HG03571 (cell line): ENCODE data around the gene CDKN3.
"Not testable (repeated sequence)": the region's sequence is repeated elsewhere in the genome, so short reads cannot be mapped to it uniquely, and the experiment has no call there.

ENCODE experiments used
- ATAC-seq: cut with Tn5 transposase; IDR thresholded peaks from one replicate; pipeline ENCODE4 v1.9.1; 2021; ENCODE audit not compliant: unreplicated experiment

Gene CDKN3

DNA sequence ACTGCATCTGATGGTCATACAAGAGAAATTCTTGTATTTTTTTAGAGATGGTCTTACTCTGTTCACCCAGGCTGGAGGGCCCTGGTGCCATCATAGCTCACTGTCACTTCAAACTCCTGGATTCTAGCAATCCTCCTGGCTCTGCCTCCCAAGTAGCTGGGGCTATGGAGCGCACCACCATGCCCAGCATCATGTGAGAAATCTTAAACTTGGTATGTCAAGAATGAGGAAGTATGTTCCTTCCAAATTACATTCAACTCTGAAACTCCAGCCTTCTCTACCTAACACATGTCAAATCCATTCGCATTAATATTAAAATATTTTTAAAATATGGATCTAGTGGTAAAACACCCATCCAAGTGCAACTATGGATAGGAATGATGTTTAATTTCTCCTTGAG lies 27.5 kb upstream of the CDKN3 start:
- no peak for ATAC-seq

DNA sequence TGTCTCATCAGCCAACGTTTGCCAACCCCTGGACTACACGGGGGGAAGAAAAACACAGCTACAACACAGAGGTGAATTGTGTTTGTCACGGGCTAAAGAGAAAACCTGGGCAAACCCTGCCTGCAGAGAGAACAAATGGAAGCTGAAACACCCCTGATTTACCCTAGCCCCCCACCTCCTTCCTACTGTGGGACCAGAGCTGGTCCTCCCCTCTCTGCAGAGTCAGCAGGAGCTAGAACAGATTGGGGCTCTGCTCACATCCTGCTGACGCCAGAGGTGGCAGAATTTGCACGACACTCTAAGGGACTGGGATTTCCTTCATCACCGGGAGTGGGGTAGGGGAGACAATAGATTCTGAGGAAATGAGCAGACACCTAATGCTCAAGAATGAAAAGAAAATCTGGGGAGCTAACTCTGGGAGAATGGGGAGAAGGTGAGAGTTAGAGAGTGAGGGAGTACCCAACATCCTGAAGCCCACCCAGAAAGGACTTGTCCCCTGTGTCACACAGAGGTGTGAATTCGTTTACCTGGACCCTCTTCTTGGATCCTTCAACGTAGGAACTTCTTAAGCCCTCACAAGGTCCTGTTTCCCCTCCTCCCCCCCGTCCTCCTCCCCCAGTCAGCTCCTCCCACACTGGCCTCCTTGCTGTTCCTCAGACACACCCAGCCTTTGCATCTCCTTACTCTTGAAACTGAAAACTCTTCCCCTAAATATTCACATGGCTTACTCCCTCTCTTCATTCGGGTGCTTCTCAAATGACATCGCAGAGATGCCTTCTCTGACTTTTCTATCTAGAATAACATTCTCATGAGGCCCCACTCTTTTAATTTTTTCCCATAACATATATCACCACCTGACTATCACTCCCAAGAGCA lies 26.2 kb upstream of the CDKN3 start:
- ATAC-seq = no peak

DNA sequence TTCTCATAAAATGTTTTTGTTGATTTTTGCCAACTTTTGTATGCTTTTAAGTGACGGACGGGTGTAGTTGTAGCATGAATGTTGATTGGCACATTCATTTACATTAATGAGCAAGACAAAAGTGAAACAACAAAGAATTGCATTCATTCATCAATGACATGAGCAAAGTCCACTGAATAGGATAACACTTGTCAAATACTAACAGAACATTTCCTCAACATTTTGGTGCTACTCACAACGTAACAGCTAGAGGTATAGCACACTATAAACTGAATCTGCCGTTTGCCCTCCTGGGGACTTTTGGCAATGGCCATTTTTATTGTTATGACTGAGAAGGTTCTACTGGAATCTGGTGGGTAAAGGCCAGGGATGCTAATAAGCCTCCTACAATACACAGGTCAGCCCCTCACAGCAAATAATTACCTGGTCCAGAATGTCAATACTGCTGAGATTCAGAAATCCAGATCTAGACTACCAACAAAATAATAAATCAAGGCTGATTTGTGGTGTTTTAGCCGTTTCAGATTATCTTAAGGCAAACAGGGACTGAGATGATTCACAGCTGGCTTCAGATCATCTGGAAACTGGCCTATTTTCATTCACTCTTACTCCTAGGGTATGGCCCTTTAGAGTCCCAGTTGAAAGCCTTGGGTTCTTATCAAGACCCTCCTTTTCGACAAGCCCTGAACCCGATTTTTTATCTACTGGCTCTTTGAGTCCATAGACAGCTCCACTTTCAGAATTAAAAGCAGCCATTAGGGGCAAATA lies 22.5 kb upstream of the CDKN3 start:
- ATAC-seq = no peak

DNA sequence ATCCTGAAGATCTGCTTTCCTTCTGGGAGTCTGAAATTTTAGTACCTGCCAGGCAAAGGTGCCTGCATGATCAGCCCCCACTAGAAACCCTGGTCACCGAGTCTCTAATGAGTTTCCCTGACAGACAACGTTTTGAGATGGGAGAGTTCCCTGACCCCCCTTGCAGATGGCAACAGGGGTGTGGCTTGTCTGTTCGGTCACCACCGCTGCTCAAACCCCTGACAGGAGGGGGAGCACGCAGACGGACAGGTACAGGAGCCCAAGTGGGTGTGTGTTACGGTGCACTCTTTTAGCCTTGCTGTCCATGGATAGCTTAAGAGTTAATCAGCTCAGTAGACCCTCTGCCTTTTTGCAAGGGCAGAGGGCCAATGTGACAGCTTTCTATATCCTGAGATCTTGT lies 19.3 kb upstream of the CDKN3 start:
- ATAC-seq = no peak

DNA sequence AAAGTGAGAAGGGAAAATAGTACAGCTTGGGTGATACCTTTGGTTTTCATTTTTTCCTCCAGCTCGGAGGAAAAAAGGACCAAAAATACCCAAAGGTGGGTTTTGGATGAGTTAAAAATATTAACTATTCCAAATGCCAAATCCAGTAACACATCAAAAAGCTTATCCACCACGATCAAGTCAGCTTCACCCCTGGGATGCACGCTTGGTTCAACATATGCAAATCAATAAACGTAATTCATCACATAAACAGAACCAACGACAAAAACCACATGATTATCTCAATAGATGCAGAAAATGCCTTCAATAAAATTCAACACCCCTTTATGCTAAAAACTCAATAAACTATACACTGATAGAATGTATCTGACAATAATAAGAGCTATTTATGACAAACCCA lies 17.9 kb upstream of the CDKN3 start:
- not testable (repeated sequence) for ATAC-seq

DNA sequence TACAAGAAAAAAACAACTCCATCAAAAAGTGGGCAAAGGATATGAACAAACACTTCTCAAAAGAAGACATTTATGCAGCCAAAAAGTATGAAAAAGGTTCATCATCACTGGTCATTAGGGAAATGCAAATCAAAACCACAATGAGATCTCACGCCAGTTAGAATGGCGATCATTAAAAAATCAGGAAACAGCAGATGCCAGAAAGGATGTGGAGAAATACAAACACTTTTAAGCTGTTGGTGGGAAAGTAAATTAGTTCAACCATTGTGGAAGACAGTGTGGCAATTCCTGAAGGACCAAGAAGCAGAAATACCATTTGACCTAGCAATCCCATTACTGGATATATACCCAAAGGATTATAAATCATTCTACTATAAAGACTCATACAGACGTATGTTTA lies 16.2 kb upstream of the CDKN3 start:
- not testable (repeated sequence) for ATAC-seq

DNA sequence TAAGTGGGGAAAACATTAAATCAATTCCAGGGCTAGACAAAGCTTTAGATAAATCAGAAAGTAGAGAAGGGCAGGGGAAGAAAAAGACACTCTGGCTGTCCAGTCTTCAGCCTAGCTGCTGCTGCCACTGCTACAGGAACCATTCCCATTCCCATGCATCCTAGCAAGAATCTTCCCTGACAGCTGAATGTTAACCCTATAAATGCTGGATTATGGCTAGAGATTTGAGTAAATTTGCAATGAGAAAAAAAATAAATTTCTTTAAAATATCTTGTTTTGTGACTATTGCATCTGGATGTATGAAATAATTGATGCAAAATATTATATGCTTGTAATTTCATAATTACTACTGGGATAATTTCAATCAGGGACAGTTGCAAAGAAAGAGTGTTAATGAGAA lies 15.0 kb upstream of the CDKN3 start:
- no peak for ATAC-seq

DNA sequence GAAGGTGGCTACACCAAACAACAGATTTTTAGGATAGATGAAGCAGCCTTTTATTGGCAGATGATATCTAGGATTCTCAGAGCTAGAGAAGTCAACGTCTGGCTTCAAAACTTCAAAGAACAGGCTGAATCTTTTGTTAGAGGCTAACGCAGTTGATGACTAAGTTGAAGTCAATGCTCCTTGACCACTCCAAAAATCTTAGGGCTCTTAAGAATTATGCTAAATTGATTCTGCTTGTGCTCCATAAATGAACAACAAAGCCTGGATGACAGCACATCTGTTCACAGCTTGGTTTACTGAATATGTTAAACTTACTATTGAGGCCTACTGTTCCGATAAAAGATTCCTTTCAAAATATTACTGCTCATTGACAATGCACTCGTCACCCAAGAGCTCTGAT lies 13.0 kb upstream of the CDKN3 start:
- no peak for ATAC-seq

DNA sequence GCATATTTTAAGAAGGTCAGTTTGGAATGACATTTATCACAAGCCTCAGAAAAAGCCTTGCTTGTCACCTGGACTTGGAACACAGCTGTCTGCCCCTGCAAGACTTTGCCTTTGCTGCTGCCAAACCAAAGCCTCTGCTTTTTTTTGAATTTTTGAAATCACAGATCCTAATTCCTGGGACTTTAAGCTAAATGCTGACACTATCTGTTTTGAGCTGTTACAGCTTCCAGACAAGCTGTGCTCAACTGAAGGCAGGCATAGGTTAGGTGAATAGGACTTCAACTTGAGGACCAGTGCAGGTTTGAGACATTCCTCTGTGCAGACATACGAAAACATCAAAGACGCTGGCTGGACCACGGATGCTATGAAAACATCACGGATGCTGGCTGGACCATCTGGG lies 11.3 kb upstream of the CDKN3 start:
- ATAC-seq = no peak

DNA sequence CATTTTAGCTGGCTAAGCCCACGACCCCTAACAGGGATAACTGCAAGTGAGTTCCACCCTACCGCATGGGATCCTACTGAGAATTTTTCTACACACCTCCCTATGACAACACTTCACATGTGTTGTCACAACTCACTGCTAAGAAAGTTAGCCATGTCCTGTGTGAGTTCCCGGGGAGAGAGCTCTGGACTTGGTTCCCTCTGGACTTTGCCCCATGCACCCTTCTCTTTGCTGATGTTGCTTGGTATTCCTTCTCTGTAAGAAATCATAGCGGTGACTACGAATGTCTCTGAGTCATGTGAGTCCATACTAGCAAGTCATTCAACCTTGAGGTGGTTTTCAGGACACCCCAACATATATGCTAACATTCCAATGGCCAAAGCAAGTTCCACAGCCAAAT lies 9.5 kb upstream of the CDKN3 start:
- ATAC-seq = no peak

DNA sequence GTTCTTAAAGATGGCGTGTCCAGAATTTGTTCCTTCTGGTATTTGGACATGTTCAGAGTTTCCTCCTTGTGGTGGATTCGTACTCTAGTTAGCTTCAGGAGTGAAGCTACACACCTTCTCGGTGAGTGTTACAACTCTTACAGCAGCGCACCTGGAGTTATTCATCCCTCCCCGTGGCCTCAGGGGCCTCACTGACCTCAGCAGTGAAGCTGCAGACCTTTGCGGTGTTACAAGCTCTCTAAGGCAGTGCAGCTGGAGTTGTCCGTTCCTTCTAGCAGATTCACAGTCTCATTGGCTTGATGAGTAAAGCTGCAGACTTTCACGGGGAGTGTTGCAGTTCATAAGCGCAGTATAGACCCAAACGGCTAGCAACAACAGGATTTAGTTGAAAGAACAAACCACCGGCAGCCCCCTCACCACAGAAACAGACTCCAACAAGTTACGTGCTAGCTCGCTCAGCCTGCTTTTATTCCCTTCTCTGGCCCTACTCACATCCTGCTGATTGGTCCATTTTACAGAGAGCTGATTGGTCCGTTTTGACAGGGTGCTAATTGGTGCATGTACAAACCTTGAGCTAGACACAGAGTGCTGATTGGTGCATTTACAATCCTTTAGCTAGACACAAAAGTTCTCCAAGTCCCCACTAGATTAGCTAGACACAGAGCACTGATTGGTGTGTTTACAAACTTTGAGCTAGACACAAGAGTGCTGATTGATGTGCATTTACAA lies 4.5 kb upstream of the CDKN3 start:
- ATAC-seq = no peak

DNA sequence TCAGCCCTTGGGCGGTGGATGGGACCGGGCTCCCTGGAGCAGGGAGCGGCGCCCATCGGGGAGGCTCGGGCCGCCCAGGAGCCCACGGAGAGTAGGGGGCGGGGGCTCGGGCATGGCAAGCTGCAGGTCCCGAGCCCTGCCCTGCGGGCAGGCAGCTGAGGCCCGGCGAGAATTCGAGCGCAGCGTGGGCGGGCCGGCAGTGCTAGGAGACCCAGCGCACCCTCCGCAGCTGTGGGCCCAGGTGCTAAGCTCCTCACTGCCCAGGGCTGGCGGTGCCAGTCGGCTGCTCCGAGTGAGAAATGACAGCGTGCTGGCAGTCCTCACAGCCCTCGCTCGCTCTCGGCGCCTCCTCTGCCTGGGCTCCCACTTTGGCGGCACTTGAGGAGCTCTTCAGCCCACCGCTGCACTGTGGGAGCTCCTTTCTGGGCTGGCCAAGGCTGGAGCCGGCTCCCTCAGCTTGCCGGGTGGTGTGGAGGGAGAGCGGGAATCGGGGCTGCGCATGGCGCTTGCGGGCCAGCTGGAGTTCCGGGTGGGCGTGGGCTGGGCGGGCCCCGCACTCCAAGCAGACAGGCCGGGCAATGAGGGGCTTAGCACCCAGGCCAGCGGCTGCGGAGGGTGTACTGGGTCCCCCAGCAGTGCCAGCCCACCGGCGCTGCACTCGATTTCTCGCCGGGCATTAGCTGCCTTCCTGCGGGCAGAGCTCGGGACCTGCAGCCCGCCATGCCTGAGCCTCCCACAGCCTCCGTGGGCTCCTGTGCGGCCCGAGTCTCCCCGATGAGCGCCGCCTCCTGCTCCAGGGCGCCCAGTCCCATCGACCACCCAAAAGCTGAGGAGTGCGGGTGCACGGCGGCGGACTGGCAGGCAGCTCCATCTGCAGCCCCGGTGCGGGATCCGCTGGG lies 3.6 kb upstream of the CDKN3 start:
- ATAC-seq = not testable (repeated sequence)

DNA sequence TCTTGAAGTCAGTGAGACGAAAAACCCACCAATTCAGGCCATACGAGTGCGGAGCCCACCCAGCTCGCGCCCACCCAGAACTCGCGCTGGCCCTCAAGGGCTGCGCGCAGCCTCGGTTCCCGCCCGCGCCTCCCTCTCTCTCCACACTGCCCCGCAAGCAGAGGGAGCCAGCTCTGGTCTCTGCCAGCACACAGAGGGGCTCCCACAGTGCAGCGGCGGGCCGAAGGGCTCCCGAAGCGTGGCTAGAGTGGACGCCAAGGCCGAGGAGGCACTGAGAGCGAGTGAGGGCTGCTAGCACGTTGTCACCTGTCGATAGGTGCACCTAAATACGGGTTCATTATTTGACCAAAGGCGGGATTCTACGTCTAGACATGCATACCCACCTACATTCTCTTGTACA lies 2.2 kb upstream of the CDKN3 start:
- ATAC-seq = no peak

DNA sequence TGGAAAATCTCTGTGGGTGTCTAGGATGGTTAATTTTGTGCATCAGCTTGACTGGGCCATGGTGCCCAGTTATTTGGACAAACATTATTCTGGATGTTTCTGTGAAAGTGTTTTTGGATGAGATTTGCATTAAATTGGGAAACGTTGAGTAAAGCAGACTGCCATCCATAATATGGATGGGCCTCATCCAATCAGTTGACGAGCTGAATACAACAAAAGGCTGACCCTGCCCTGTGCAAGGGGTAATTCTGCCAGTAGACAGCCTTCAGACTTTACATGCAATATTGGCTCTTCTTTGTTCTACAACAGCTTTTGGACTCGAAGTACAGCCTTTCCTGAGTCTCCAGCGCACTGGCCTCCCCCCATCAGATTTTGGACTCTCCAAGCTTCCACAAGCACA lies 1.5 kb upstream of the CDKN3 start:
- no peak for ATAC-seq

DNA sequence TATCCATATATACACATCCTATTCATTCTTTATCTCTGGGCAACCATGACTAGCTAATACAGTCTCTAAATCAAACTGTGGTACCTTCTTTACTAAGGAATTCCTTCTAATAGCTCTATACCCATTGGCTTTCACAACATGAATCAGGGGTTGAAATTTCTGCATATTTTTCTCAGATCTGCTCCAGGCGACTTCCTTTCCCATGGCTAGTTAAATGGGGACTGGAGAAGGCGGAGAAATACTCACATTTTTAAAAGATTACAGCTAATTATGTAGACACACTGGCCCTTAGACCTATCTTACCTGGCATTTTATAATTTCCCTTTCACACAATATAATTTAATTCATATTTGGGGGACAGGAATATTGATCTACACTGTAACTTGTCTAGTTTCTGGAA lies 1.1 kb upstream of the CDKN3 start:
- no peak for ATAC-seq

DNA sequence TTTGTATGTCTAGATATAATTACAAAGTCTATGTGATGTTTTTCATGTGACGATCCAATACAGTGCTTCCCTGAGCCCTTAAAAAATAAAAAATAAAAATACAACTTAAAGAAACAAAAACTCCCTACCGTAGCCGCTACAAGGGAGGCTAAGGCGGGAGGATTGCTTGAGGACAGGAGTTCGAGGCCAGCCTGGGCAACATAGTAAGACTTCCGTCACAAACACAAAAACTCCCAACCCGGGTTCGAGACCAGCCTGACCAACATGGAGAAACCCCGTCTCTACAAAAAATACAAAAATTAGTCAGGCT lies 669 bp upstream of the CDKN3 start:
- no peak for ATAC-seq

DNA sequence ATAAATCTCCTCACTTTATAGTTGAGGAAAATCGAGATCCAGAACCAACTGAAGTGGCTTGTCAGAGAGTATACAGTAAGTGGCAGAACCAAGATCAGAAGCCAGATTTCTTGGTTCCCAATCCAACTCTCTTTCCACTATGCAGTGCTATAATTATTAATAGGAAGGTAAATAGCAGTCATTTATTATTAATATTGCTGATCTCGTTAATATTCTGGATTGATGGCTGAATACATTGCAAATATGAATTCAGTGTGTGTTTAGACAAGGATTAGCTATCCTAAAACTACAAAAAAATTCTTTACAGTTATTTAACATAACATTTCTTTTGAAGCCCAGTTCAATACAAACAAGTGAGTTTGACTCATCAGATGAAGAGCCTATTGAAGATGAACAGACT lies 2.8 kb downstream of the CDKN3 start:
- ATAC-seq = no peak

DNA sequence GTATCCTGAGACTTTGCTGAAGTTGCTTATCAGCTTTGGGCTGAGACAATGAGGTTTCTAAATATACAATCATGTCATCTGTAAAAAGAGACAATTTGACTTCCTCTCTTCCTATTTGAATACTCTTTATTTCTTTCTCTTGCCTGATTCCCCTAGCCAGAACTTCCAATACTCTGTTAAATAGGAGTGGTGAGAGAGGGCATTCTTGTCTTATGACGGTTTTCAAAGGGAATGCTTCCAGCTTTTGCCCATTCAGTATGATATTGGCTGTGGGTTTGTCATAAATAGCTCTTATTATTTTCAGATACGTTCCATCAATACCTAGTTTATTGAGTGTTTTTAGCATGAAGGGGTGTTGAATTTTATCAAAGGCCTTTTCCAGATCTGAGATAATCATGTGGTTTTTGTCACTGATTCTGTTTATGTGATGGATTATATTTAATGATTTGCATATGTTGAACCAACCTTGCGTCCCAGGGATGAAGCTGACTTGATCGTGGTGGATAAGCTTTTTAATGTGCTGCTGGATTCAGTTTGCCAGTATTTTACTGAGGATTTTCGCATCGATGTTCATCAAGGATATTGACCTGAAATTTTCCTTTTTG lies 6.7 kb downstream of the CDKN3 start:
- ATAC-seq = not testable (repeated sequence)

DNA sequence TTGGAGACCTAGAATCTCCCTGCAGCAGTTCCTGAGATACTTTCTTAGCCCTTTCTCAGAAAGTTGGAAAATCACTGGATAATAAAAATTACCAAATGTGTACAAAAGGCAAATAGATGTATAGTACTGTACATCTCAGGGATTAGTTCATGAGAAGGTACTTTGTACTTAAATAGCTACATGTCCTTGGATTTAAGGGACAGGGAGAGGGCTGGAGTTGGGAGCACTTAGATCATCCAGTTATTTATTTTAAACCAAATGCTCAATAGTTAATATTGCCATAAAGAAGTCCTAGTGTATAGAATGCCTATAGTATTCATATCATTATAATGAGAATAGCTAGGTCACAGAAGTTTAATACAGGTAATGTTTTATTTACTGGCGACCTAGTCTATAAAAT lies 13.4 kb downstream of the CDKN3 start:
- ATAC-seq = no peak

DNA sequence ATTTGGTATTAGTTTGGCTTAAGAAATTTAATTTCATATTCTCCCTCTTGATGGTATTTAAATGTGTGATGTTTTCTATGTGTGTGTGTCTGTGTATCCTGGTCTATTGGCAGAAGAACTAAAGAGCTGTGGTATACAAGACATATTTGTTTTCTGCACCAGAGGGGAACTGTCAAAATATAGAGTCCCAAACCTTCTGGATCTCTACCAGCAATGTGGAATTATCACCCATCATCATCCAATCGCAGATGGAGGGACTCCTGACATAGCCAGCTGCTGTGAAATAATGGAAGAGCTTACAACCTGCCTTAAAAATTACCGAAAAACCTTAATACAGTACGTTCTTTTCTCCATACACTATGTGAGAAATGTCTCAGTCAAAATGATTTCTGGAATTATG lies 14.6 kb downstream of the CDKN3 start:
- ATAC-seq = no peak
